Measurements from ENCODE around the gene TM9SF1. TPM values are rescaled to one million over a fixed set of nuclear protein-coding genes. Genes with fewer than 3 reads are reported as not detected.

TM9SF1 gene
- total RNA-seq, 4 donors from 2014 or later: 38.1 to 58.3 (median 53.4) TPM

DNA sequence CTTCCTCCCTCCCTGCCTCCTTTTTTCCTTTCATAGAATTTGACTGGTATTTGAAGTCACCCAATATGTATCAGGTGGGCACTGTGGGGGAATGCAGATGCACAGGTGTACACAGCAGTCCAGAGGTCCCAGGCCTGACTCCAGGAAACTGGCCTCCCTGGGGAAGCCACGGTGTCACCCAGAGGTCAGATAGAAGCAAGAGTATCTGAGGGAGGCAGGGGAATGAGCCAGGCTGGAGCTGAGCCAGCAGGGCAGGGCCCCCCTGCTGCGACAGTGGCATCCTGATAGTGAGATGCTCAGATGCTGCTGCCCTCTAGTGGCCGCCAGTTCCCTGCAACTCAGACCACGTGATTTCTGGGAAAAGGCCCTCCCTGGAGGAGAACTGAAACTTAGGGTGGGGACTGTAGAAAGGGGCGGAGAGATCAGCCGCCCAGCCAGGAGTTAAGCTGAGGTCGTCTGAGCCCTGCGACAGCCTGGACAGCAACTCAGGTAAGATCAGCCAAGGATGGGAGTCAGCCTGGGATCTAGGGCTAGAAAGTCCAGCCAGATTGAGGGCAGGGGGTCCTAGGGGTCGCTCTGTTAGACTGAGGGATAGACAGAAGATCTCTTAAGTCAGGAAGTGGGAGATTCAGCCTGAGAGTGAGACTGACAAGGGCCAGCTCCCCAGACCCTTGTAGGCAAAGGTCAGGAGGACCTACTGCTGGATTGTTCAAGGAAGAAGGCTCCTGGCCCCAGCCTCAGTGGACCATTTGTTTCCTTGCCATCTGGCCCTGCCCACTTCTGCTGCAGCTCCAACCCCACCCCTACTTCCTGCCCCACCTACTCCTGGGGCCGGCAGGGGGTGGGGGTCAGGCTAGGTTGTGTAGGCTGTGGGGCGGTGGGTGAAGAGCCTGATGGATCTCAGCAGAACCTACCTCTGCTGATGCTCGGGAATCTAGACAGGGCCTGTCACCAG lies 34.1 kb downstream of the TM9SF1 start, which contains the start of gene IRF9:
Gene IRF9 (plus strand): TSS at position 416 of the 955 bp plus-strand sequence. CDS start 880 bp downstream, outside the sequence.
- peaks cover 47% of the 10 kb centered on the region for H3K4me1 ChIP-seq

DNA sequence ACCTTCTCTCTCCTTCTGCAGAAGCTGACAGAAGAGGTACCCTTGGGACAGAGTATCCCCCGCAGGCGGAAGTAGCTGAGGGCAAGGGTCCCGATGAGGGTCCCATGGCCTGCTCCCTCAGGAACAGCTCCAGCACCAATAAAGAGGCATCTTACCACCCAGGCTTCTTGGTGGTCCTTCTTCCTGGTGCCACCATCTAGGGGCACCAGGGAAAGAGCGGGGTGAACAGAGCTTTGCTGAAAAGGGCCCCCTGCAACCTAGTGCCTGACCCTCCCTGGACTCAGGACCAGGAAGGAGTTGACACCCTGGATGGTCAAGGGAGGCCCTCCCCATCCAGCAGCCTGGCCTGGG lies 34.8 kb downstream of the TM9SF1 start:
- DNase-seq (ENCODE audit: low spot score in 2 of 2): no peak
- TF ChIP-seq EP300 (IDR thresholded peaks at IDR 0.05) (no peak), POLR2A (IDR thresholded peaks at IDR 0.05) (no peak), POLR2AphosphoS5 (IDR thresholded peaks at IDR 0.05) (no peak)
- TF ChIP-seq, protein P1, sequence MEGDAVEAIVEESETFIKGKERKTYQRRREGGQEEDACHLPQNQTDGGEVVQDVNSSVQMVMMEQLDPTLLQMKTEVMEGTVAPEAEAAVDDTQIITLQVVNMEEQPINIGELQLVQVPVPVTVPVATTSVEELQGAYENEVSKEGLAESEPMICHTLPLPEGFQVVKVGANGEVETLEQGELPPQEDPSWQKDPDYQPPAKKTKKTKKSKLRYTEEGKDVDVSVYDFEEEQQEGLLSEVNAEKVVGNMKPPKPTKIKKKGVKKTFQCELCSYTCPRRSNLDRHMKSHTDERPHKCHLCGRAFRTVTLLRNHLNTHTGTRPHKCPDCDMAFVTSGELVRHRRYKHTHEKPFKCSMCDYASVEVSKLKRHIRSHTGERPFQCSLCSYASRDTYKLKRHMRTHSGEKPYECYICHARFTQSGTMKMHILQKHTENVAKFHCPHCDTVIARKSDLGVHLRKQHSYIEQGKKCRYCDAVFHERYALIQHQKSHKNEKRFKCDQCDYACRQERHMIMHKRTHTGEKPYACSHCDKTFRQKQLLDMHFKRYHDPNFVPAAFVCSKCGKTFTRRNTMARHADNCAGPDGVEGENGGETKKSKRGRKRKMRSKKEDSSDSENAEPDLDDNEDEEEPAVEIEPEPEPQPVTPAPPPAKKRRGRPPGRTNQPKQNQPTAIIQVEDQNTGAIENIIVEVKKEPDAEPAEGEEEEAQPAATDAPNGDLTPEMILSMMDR (IDR thresholded peaks at IDR 0.05): no peak
- Histone ChIP-seq H3K36me3 (peaks cover 67% of the 10 kb centered on the region), H3K9me3 (no peaks in the 10 kb centered on the region), H3K27me3 (no peaks in the 10 kb centered on the region), H3K4me1 (peaks cover 47% of the 10 kb centered on the region), H3K4me3 (no peak overlapping the region), H3K27ac (peak overlapping the region; percentile 50)
- 87% methylated on average over 4 of the region's 4 CpGs for WGBS

More for the DNA sequence above, 34.1 kb downstream of the TM9SF1 start, which contains the start of gene IRF9:
- DNase-seq (ENCODE audit: low spot score in 2 of 2): peak; percentile 97 to 98
- H3K4me3 ChIP-seq: peak within 1 kb of the TSS; percentile 64
- H3K9me3 ChIP-seq: no peaks in the 10 kb centered on the region
- peak within 1 kb of the TSS; percentile 83 for H3K27ac ChIP-seq
- H3K36me3 ChIP-seq: peaks cover 67% of the 10 kb centered on the region
- 1% methylated on average over 12 of the region's 12 CpGs for WGBS
- TF ChIP-seq EP300 (IDR thresholded peaks at IDR 0.05) (no peak), POLR2AphosphoS5 (IDR thresholded peaks at IDR 0.05) (peak; percentile 82 to 98 (median 92)), POLR2A (IDR thresholded peaks at IDR 0.05) (peak in 1 of 2 donors; percentile 29)
- TF ChIP-seq, protein P1 (IDR thresholded peaks at IDR 0.05): peak; percentile 91 to 96
- H3K27me3 ChIP-seq: no peaks in the 10 kb centered on the region

DNA sequence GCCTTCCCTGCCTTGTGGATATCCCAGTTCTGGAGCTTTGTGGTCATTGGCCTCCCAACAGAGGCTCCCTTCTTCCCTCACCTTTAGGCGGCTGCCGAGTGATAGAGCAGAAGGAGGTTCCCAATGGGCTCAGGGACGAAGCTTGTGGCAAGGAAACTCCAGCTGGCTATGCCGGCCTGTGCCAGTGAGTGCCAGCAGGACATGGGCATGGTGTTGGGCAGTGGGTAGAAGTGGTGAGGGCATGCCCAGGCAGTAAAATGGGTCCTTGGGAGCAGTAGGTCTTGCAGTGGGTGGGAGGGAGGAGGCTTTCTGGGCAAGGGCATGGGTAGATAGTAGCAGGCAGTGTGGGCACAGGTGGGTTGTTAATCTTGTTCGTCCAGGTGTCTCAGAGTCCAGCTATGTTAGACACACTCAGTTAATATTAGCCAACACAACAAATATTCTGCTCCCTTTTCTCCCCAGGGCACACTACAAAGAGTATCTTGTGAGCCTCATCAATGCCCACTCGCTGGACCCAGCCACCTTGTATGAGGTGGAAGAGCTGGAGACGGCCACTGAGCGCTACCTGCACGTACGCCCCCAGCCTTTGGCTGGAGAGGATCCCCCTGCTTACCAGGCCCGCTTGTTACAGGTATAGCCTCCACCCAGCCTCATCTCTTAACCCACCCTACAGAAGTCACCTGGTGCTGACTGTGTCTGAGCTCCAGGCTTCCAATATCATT lies 35.3 kb downstream of the TM9SF1 start:
- WGBS: 69% methylated on average over 8 of the region's 11 CpGs
- TF ChIP-seq POLR2AphosphoS5 (IDR thresholded peaks at IDR 0.05) (no peak), POLR2A (IDR thresholded peaks at IDR 0.05) (no peak), EP300 (IDR thresholded peaks at IDR 0.05) (no peak)
- TF ChIP-seq, protein P1 (IDR thresholded peaks at IDR 0.05): no peak
- H3K27me3 ChIP-seq: no peaks in the 10 kb centered on the region
- no peak overlapping the region for H3K4me3 ChIP-seq
- H3K9me3 ChIP-seq: no peaks in the 10 kb centered on the region
- H3K27ac ChIP-seq: peak overlapping the region; percentile 50
- H3K36me3 ChIP-seq: peaks cover 67% of the 10 kb centered on the region
- DNase-seq (ENCODE audit: low spot score in 2 of 2): no peak
- H3K4me1 ChIP-seq: peaks cover 44% of the 10 kb centered on the region

DNA sequence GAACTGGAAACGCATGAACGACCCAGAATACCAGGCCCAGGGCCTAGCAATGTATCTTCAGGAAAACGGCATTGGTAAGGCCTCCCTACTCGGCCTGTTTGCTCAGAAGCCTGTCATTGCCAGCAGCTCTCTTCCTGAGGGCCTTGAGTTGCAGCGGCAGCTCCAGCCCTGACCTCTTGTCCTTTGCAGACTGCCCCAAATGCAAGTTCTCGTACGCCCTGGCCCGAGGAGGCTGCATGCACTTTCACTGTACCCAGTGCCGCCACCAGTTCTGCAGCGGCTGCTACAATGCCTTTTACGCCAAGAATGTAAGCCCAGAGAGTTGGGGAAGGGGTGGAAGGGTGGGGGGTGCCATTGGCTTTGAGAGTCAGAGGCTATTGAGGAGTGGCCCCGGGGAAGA lies 37.9 kb downstream of the TM9SF1 start:
- peaks cover 19% of the 10 kb centered on the region for H3K4me1 ChIP-seq
- no peak overlapping the region for H3K27ac ChIP-seq
- peaks cover 70% of the 10 kb centered on the region for H3K36me3 ChIP-seq
- H3K9me3 ChIP-seq: no peaks in the 10 kb centered on the region
- no peaks in the 10 kb centered on the region for H3K27me3 ChIP-seq
- TF ChIP-seq POLR2A (IDR thresholded peaks at IDR 0.05) (no peak), EP300 (IDR thresholded peaks at IDR 0.05) (no peak), POLR2AphosphoS5 (IDR thresholded peaks at IDR 0.05) (no peak)
- TF ChIP-seq, protein P1 (IDR thresholded peaks at IDR 0.05): no peak
- 93% methylated on average over 9 of the region's 12 CpGs for WGBS
- H3K4me3 ChIP-seq: no peak overlapping the region
- no peak for DNase-seq (ENCODE audit: low spot score in 2 of 2)

All from suprapubic skin (tissue), 4 donors.